Smooth muscle cell (in vitro differentiated cells): ENCODE measurements around the gene KLHL25. TPM values are rescaled to one million over a fixed set of nuclear protein-coding genes. Genes with fewer than 3 reads are reported as not detected.
"Not testable (repeated sequence)": the region's sequence is repeated elsewhere in the genome, so short reads cannot be mapped to it uniquely, and the experiment has no call there.

Source experiments
- DNase-seq: peaks from one replicate; lab custom pipeline; 2025; ENCODE audit not compliant: unreplicated experiment; lab: John Stamatoyannopoulos, UW
- H2AFZ ChIP-seq: fragments of 200-600 bp; sonication (generic); 2 replicates; pipeline ENCODE4 v1.6.0; 2016; ENCODE audit warnings: antibody characterized with exemption, low read depth, mild to moderate bottlenecking
- H3F3A ChIP-seq: fragments of 200-600 bp; sonication (generic); 2 replicates; pipeline ENCODE4 v1.6.0; 2017; ENCODE audit warnings: antibody characterized with exemption, low read depth
- H3K27ac ChIP-seq: fragments of 200-600 bp; sonication (generic); 2 replicates; pipeline ENCODE4 v1.5.1; 2016; ENCODE audit warnings: low read depth, mild to moderate bottlenecking
- H3K27me3 ChIP-seq: fragments of 200-600 bp; sonication (generic); 2 replicates; pipeline ENCODE4 v1.6.1; 2016; ENCODE audit warnings: low read depth, mild to moderate bottlenecking
- H3K36me3 ChIP-seq: fragments of 200-600 bp; sonication (generic); 2 replicates; pipeline ENCODE4 v1.5.1; 2016; ENCODE audit warnings: low read depth
- H3K4me1 ChIP-seq: fragments of 200-600 bp; sonication (generic); 2 replicates; pipeline ENCODE4 v1.5.1; 2016; ENCODE audit warnings: low read depth
- H3K4me2 ChIP-seq: fragments of 200-600 bp; sonication (generic); 2 replicates; pipeline ENCODE4 v1.6.0; 2016; ENCODE audit warnings: mild to moderate bottlenecking
- H3K4me3 ChIP-seq: fragments of 200-600 bp; sonication (generic); 2 replicates; pipeline ENCODE4 v1.5.1; 2016; ENCODE audit warnings: mild to moderate bottlenecking
- H3K79me2 ChIP-seq: fragments of 200-600 bp; sonication (generic); 2 replicates; pipeline ENCODE4 v1.6.0; 2016; ENCODE audit warnings: low read depth, mild to moderate bottlenecking
- H3K9ac ChIP-seq: fragments of 200-600 bp; sonication (generic); 2 replicates; pipeline ENCODE4 v1.6.0; 2016; ENCODE audit warnings: low read depth
- H3K9me3 ChIP-seq: fragments of 200-600 bp; sonication (generic); replicated peaks from 2 replicates; pipeline ENCODE4 v1.5.1; 2016; ENCODE audit warnings: low read depth
- H4K20me1 ChIP-seq: fragments of 200-600 bp; sonication (generic); 2 replicates; pipeline ENCODE4 v1.6.0; 2016; ENCODE audit warnings: low read depth
- CTCF ChIP-seq: fragments of 200-600 bp; sonication (generic); IDR thresholded peaks from 2 replicates; pipeline ENCODE4 v1.5.1; 2017; ENCODE audit warnings: borderline replicate concordance, mild to moderate bottlenecking, antibody characterized with exemption; ENCODE audit not compliant: insufficient read depth, poor library complexity, severe bottlenecking
- WGBS: methylation state at CpG from one replicate; pipeline ENCODE4 v1.1.7; 2016; ENCODE audit warnings: low lambda C conversion rate; 5-methylcytosine and 5-hydroxymethylcytosine counted together
- polyA plus RNA-seq: library from polyadenylated mRNA; unstranded; fragments of >200 nt; fragmentation: Nextera tagmentation; extraction: Ambion mirVana; gene quantifications from 2 replicates; pipeline ENCODE4 v1.2.1, GENCODE V29; 2016
- total RNA-seq: library from RNA; depleted of rRNA; stranded (reverse); fragments of >200 nt; gene quantifications from 2 replicates; pipeline ENCODE4 v1.2.3, GENCODE V29; 2014

The KLHL25 gene
- total and polyA plus RNA-seq, 2 experiments from 2014 or later: 5.0 to 6.7 TPM

GRCh38 chr15:85800478-85801123 is 5.9 kb upstream of the KLHL25 start:
- no peak for DNase-seq
- Histone ChIP-seq H3K4me1 (no peaks in the 10 kb centered on the region), H3F3A (no peaks in the 10 kb centered on the region), H3K36me3 (no peaks in the 10 kb centered on the region), H2AFZ (no peak overlapping the region), H3K9me3 (no peaks in the 10 kb centered on the region), H3K9ac (no peak overlapping the region), H3K4me3 (no peak overlapping the region), H3K4me2 (no peak overlapping the region), H3K27ac (no peak overlapping the region), H3K79me2 (no peaks in the 10 kb centered on the region), H4K20me1 (no peaks in the 10 kb centered on the region), H3K27me3 (no peaks in the 10 kb centered on the region)
- 95% methylated on average over 9 of the region's 9 CpGs for WGBS
- TF ChIP-seq CTCF: no peak

- not testable (repeated sequence) for H3F3A ChIP-seq, H2AFZ ChIP-seq, H3K4me2 ChIP-seq, H3K36me3 ChIP-seq, H3K4me3 ChIP-seq, DNase-seq, H3K27me3 ChIP-seq, H3K27ac ChIP-seq, H3K9me3 ChIP-seq, H3K9ac ChIP-seq, H3K4me1 ChIP-seq
- H3K79me2 ChIP-seq: peaks cover 30% of the 10 kb centered on the region
- H4K20me1 ChIP-seq: peaks cover 27% of the 10 kb centered on the region
- WGBS: 89% methylated on average over 7 of the region's 7 CpGs
Measured at GRCh38 chr15:85796371-85796770, 1.6 kb upstream of the KLHL25 start.

- Histone ChIP-seq H3K27me3 (no peaks in the 10 kb centered on the region), H3F3A (no peaks in the 10 kb centered on the region), H3K4me3 (peak overlapping the region; percentile 84), H3K9me3 (no peaks in the 10 kb centered on the region), H3K79me2 (peaks cover 36% of the 10 kb centered on the region), H3K4me2 (peak overlapping the region; percentile 91), H3K4me1 (peaks cover 7% of the 10 kb centered on the region), H3K27ac (no peak overlapping the region), H3K9ac (no peak overlapping the region), H2AFZ (peak overlapping the region; percentile 92), H4K20me1 (peaks cover 33% of the 10 kb centered on the region), H3K36me3 (no peaks in the 10 kb centered on the region)
- 56% methylated on average over 15 of the region's 15 CpGs for WGBS
- DNase-seq: no peak
- no peak for TF ChIP-seq CTCF
Measured at GRCh38 chr15:85795337-85796305, 896 bp upstream of the KLHL25 start.
